ENCODE measurements around the gene HDAC5.
"Not testable (repeated sequence)": the region's sequence is repeated elsewhere in the genome, so short reads cannot be mapped to it uniquely, and the experiment has no call there.

The HDAC5 gene

DNA sequence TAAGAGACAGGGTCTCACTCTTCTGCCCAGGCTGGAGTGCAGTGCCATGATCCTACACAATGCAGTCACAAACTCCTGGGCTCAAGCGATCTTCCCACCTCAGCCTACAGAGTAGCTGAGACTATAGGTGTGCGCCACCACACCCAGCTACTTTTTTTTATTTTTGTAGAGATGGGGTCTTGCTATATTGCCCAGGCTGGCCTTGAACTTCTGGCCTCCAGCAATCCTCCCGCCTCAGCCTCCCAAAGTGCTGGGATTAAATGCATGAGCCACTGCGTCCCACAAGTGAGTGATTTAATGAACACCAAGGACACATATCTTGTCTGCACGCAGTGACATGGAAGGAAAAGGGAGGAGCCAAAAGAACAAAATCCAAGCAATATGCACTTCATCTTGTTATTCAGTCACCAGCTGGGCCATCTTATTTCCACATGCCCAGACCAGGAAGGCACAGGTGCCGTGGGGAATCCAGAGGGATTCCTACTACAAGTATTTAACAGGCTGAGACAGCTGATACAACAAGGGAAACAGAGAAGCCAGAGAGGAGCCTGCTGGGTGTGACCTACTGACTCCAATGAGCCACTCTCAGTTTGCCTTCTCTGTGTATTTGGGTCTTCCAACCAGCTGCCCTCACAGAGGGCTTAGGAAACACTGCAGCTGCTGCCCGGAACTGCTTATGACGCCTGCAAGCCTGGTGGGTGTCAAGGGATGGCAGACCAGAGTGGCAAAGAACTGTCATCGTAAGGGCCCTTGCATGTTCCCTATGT is 74.0 kb downstream of the HDAC5 start:
- H3K4me2 ChIP-seq (ENCODE audit: insufficient read depth, low read length) = no peak overlapping the region
- H2AFZ ChIP-seq (ENCODE audit: low read depth, low read length) = no peak overlapping the region
- H3K36me3 ChIP-seq (ENCODE audit: insufficient read depth, low read length) = peaks cover 77% of the 10 kb centered on the region
- H3K4me1 ChIP-seq (ENCODE audit: insufficient read depth, low read length) = no peaks in the 10 kb centered on the region
- peaks cover 86% of the 10 kb centered on the region for H3K79me2 ChIP-seq (ENCODE audit: insufficient read depth, low read length)
- no peak for TF ChIP-seq EZH2 (IDR thresholded peaks at IDR 0.05; ENCODE audit: borderline replicate concordance, low read depth, low read length, severe bottlenecking)
- TF ChIP-seq, protein P1, sequence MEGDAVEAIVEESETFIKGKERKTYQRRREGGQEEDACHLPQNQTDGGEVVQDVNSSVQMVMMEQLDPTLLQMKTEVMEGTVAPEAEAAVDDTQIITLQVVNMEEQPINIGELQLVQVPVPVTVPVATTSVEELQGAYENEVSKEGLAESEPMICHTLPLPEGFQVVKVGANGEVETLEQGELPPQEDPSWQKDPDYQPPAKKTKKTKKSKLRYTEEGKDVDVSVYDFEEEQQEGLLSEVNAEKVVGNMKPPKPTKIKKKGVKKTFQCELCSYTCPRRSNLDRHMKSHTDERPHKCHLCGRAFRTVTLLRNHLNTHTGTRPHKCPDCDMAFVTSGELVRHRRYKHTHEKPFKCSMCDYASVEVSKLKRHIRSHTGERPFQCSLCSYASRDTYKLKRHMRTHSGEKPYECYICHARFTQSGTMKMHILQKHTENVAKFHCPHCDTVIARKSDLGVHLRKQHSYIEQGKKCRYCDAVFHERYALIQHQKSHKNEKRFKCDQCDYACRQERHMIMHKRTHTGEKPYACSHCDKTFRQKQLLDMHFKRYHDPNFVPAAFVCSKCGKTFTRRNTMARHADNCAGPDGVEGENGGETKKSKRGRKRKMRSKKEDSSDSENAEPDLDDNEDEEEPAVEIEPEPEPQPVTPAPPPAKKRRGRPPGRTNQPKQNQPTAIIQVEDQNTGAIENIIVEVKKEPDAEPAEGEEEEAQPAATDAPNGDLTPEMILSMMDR (IDR thresholded peaks at IDR 0.05; ENCODE audit: borderline replicate concordance, extremely low read depth, low read length, poor library complexity, severe bottlenecking) = no peak
- peaks cover 45% of the 10 kb centered on the region for H4K20me1 ChIP-seq (ENCODE audit: insufficient read depth, low read length)
- no peaks in the 10 kb centered on the region for H3K9me3 ChIP-seq (ENCODE audit: insufficient read depth, low read length, severe bottlenecking)
- H3K27me3 ChIP-seq (ENCODE audit: insufficient read depth, low read length, poor library complexity) = no peaks in the 10 kb centered on the region
- no peak for ATAC-seq (ENCODE audit: insufficient read depth, low read depth)
- no peak overlapping the region for H3K27ac ChIP-seq (ENCODE audit: low read length)
- no peak overlapping the region for H3K4me3 ChIP-seq (ENCODE audit: low read depth in 1 of 2, low read length in 2 of 2)
- no peak for DNase-seq
- H3K9ac ChIP-seq (ENCODE audit: low read depth, low read length) = no peak overlapping the region

DNA sequence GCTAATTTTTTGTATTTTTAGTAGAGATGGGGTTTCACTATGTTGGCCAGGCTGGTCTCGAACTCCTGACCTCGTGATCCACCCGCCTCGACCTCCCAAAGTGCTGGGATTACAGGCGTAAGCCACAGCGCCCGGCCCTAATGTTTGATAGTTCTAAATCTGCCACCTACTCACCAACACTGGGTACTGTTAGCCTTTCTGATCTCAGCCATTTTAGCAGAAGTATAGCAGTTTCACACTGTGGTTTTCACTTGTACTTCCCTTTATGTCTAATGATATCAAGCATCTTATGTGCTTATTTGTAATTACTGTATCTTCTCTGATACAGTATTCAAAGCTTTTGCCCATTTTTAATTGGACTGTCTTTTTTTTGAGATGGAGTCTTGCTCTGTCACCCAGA is 76.5 kb downstream of the HDAC5 start:
- peaks cover 58% of the 10 kb centered on the region for H3K36me3 ChIP-seq (ENCODE audit: insufficient read depth, low read length)
- H3K4me1 ChIP-seq (ENCODE audit: insufficient read depth, low read length) = not testable (repeated sequence)

DNA sequence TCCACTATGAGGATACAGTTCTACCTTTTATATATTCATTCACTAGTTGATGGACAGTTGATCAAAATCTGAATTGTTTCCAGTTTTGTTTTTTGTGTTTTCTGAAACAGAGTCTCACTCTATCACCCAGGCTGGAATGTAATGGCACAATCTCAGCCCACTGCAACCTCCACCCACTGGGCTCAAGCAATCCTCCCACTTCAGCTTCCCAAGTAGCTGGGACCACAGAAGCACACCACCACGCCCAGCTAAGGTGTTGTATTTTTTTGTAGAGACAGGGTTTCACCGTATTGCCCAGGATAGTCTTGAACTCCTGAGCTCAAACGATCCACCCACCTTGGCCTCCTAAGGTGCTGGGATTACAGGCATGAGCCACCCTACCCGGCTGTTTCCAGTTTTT is 78.0 kb downstream of the HDAC5 start:
- no peak overlapping the region for H2AFZ ChIP-seq (ENCODE audit: low read depth, low read length)
- no peak overlapping the region for H3K27ac ChIP-seq (ENCODE audit: low read length)
- H3K36me3 ChIP-seq (ENCODE audit: insufficient read depth, low read length) = peaks cover 44% of the 10 kb centered on the region
- no peak overlapping the region for H3K4me3 ChIP-seq (ENCODE audit: low read depth in 1 of 2, low read length in 2 of 2)
- no peak overlapping the region for H3K4me2 ChIP-seq (ENCODE audit: insufficient read depth, low read length)
- TF ChIP-seq EZH2 (IDR thresholded peaks at IDR 0.05; ENCODE audit: borderline replicate concordance, low read depth, low read length, severe bottlenecking) = no peak
- TF ChIP-seq, protein P1 (IDR thresholded peaks at IDR 0.05; ENCODE audit: borderline replicate concordance, extremely low read depth, low read length, poor library complexity, severe bottlenecking) = no peak
- ATAC-seq (ENCODE audit: insufficient read depth, low read depth) (no peak), DNase-seq (no peak)
- no peaks in the 10 kb centered on the region for H3K27me3 ChIP-seq (ENCODE audit: insufficient read depth, low read length, poor library complexity)
- peaks cover 85% of the 10 kb centered on the region for H3K79me2 ChIP-seq (ENCODE audit: insufficient read depth, low read length)
- H3K9ac ChIP-seq (ENCODE audit: low read depth, low read length) = no peak overlapping the region
- H3K9me3 ChIP-seq (ENCODE audit: insufficient read depth, low read length, severe bottlenecking) = no peaks in the 10 kb centered on the region
- no peaks in the 10 kb centered on the region for H3K4me1 ChIP-seq (ENCODE audit: insufficient read depth, low read length)
- H4K20me1 ChIP-seq (ENCODE audit: insufficient read depth, low read length) = peaks cover 57% of the 10 kb centered on the region

More for the DNA sequence above, 76.5 kb downstream of the HDAC5 start:
- not testable (repeated sequence) for H2AFZ ChIP-seq (ENCODE audit: low read depth, low read length); H3K9ac ChIP-seq (ENCODE audit: low read depth, low read length); H3K9me3 ChIP-seq (ENCODE audit: insufficient read depth, low read length, severe bottlenecking); H3K27me3 ChIP-seq (ENCODE audit: insufficient read depth, low read length, poor library complexity); H3K27ac ChIP-seq (ENCODE audit: low read length); DNase-seq; H3K4me2 ChIP-seq (ENCODE audit: insufficient read depth, low read length); H3K4me3 ChIP-seq (ENCODE audit: low read depth in 1 of 2, low read length in 2 of 2); ATAC-seq (ENCODE audit: insufficient read depth, low read depth)
- Histone ChIP-seq H3K79me2 (ENCODE audit: insufficient read depth, low read length) (peaks cover 85% of the 10 kb centered on the region), H4K20me1 (ENCODE audit: insufficient read depth, low read length) (peaks cover 50% of the 10 kb centered on the region)

DNA sequence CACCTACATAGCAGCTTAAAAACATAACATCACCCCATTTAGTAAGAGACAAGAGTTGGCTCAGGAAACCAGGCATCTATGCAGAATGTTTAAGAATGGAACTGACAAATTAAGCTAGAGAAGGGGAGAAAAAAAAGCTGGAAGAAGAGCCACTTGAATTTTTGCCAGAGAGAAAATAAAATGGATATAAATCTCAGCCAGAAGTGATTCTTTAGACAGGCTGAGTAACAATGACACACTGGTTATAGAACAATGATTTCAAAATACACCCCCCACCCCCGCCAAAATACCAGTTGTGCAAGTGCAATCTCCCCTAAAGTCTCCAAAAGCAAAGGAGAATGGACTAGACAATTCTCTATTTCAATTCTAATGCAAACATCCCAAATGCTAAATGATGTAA is 79.4 kb downstream of the HDAC5 start:
- Histone ChIP-seq H3K36me3 (ENCODE audit: insufficient read depth, low read length) (peaks cover 42% of the 10 kb centered on the region), H4K20me1 (ENCODE audit: insufficient read depth, low read length) (peaks cover 59% of the 10 kb centered on the region), H3K9ac (ENCODE audit: low read depth, low read length) (no peak overlapping the region), H3K27ac (ENCODE audit: low read length) (no peak overlapping the region), H3K27me3 (ENCODE audit: insufficient read depth, low read length, poor library complexity) (no peaks in the 10 kb centered on the region), H3K4me2 (ENCODE audit: insufficient read depth, low read length) (no peak overlapping the region), H3K9me3 (ENCODE audit: insufficient read depth, low read length, severe bottlenecking) (no peaks in the 10 kb centered on the region), H3K4me3 (ENCODE audit: low read depth in 1 of 2, low read length in 2 of 2) (no peak overlapping the region), H3K4me1 (ENCODE audit: insufficient read depth, low read length) (no peaks in the 10 kb centered on the region), H2AFZ (ENCODE audit: low read depth, low read length) (no peak overlapping the region), H3K79me2 (ENCODE audit: insufficient read depth, low read length) (peaks cover 83% of the 10 kb centered on the region)
- no peak for TF ChIP-seq EZH2 (IDR thresholded peaks at IDR 0.05; ENCODE audit: borderline replicate concordance, low read depth, low read length, severe bottlenecking)
- TF ChIP-seq, protein P1 (IDR thresholded peaks at IDR 0.05; ENCODE audit: borderline replicate concordance, extremely low read depth, low read length, poor library complexity, severe bottlenecking) = no peak
- ATAC-seq (ENCODE audit: insufficient read depth, low read depth) (no peak), DNase-seq (no peak)

Measured in DND-41 (cell line).